ENCODE measurements around the gene TAP2.

The TAP2 gene

DNA sequence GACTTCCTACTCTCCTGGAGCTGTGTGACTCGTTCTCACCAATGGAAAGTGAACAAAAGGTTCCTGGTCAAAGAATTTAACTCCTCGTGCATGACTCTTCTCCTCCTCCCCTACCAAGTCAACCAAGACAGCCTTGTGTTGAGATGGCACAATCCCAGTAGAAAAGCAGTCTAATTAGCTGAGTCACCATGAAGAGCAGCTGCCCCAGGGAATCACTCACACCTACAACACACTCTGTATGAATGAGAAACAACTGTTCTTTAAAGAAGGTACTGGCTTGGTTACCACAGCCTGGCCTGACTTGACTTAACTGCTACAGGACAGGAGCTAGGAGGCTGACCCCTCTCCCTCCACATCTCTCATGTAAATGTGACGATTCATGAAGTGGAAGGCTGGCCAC lies 18.8 kb downstream of the TAP2 start:
- Histone ChIP-seq H3K9me3 (ENCODE audit: insufficient read depth, low read length) (no peaks in the 10 kb centered on the region), H3K9ac (ENCODE audit: low read length) (no peak overlapping the region), H3K4me3 (ENCODE audit: insufficient read depth, low read length, poor library complexity, severe bottlenecking) (no peak overlapping the region), H4K20me1 (ENCODE audit: low read depth, low read length) (no peaks in the 10 kb centered on the region), H2AFZ (ENCODE audit: low read depth, low read length, severe bottlenecking) (no peak overlapping the region), H3K36me3 (ENCODE audit: low read length) (peaks cover under 1% of the 10 kb centered on the region; the same call in 1 of the 2 replicates), H3K79me2 (ENCODE audit: insufficient read depth, low read length) (peaks cover 9% of the 10 kb centered on the region; the same call in 1 of the 2 replicates), H3F3A (ENCODE audit: insufficient read depth) (peaks cover 46% of the 10 kb centered on the region), H3K4me2 (ENCODE audit: low read depth, low read length, poor library complexity, severe bottlenecking) (no peak overlapping the region), H3K9me2 (replicated peaks; ENCODE audit: insufficient read depth, low read length) (no peaks in the 10 kb centered on the region), H3K27ac (ENCODE audit: low read depth, low read length) (0 out of 2 replicates have a peak overlapping the region, but pooled peaks have one; percentile 27), H3K27me3 (ENCODE audit: low read length) (no peaks in the 10 kb centered on the region)
- no peak for TF ChIP-seq EZH2phosphoT487 (conservative IDR thresholded peaks at IDR 0.05; ENCODE audit: low read length)
- TF ChIP-seq, protein P1, sequence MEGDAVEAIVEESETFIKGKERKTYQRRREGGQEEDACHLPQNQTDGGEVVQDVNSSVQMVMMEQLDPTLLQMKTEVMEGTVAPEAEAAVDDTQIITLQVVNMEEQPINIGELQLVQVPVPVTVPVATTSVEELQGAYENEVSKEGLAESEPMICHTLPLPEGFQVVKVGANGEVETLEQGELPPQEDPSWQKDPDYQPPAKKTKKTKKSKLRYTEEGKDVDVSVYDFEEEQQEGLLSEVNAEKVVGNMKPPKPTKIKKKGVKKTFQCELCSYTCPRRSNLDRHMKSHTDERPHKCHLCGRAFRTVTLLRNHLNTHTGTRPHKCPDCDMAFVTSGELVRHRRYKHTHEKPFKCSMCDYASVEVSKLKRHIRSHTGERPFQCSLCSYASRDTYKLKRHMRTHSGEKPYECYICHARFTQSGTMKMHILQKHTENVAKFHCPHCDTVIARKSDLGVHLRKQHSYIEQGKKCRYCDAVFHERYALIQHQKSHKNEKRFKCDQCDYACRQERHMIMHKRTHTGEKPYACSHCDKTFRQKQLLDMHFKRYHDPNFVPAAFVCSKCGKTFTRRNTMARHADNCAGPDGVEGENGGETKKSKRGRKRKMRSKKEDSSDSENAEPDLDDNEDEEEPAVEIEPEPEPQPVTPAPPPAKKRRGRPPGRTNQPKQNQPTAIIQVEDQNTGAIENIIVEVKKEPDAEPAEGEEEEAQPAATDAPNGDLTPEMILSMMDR (IDR thresholded peaks at IDR 0.05; ENCODE audit: insufficient read depth, low read length, poor library complexity, severe bottlenecking) = no peak

DNA sequence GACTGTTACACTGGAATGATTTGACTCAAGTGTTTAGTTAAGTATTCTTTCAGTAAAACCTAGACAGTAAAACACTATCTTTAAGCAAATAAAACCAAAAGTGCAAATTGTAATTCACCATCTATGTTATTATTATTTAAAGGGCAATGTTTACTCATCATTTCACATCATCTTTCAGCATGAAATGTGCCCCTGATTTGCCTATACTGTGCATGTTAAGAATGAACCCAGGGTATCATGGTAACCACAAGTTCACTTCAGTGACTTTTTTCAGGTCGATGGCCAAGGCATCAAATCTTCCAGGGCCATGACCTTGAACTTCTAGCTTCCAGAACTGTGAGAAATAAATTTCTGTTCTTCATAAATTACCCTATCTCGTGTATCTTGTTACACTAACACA lies 19.7 kb downstream of the TAP2 start:
- TF ChIP-seq EZH2phosphoT487 (conservative IDR thresholded peaks at IDR 0.05; ENCODE audit: low read length) = no peak
- TF ChIP-seq, protein P1 (IDR thresholded peaks at IDR 0.05; ENCODE audit: insufficient read depth, low read length, poor library complexity, severe bottlenecking) = no peak
- H3K27me3 ChIP-seq (ENCODE audit: low read length) = no peaks in the 10 kb centered on the region
- no peaks in the 10 kb centered on the region for H4K20me1 ChIP-seq (ENCODE audit: low read depth, low read length)
- peaks cover 40% of the 10 kb centered on the region for H3F3A ChIP-seq (ENCODE audit: insufficient read depth)
- no peak overlapping the region for H2AFZ ChIP-seq (ENCODE audit: low read depth, low read length, severe bottlenecking)
- peaks cover 8% of the 10 kb centered on the region; the same call in 1 of the 2 replicates for H3K36me3 ChIP-seq (ENCODE audit: low read length)
- peaks cover 12% of the 10 kb centered on the region; the same call in 1 of the 2 replicates for H3K79me2 ChIP-seq (ENCODE audit: insufficient read depth, low read length)
- H3K4me3 ChIP-seq (ENCODE audit: insufficient read depth, low read length, poor library complexity, severe bottlenecking) = no peak overlapping the region
- H3K27ac ChIP-seq (ENCODE audit: low read depth, low read length) = peak overlapping the region; percentile 27
- H3K9me3 ChIP-seq (ENCODE audit: insufficient read depth, low read length) = no peaks in the 10 kb centered on the region
- H3K9ac ChIP-seq (ENCODE audit: low read length) = no peak overlapping the region
- H3K4me2 ChIP-seq (ENCODE audit: low read depth, low read length, poor library complexity, severe bottlenecking) = peak overlapping the region; percentile 23
- H3K9me2 ChIP-seq (replicated peaks; ENCODE audit: insufficient read depth, low read length) = no peaks in the 10 kb centered on the region

DNA sequence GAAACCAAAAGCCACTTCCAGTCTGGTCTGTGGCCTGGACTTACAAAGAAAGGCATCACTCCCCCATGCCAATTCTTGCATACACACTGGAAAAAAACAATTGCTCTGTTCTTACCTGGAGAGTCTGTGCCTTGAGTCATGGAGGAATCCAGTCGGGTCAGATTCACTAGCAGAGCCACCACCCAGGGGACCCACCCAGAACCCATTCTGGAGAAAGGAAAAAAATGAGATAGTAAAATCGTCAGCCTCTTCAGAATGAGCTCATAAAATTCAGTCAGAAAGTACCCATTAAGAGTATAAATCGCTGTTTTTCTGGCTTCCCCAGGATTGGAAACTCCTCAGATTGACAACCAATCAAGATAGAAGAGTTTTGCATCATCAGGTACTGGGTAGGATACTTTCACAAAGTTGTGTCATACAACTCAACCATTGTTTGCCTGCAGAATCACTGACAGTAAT lies 21.8 kb downstream of the TAP2 start, which contains the start of gene HLA-DOB:
TSS of gene HLA-DOB (minus strand) at position 257 of the 459 bp plus-strand sequence. CDS start at position 206, 51 bp downstream.
- TF ChIP-seq, protein P1 (IDR thresholded peaks at IDR 0.05; ENCODE audit: insufficient read depth, low read length, poor library complexity, severe bottlenecking) = no peak
- no peak for TF ChIP-seq EZH2phosphoT487 (conservative IDR thresholded peaks at IDR 0.05; ENCODE audit: low read length)
- peak within 1 kb of the TSS; percentile 61 for H3K4me2 ChIP-seq (ENCODE audit: low read depth, low read length, poor library complexity, severe bottlenecking)
- H2AFZ ChIP-seq (ENCODE audit: low read depth, low read length, severe bottlenecking) = peak within 1 kb of the TSS; percentile 49
- no peaks in the 10 kb centered on the region for H4K20me1 ChIP-seq (ENCODE audit: low read depth, low read length)
- H3K9me2 ChIP-seq (replicated peaks; ENCODE audit: insufficient read depth, low read length) = no peaks in the 10 kb centered on the region
- H3K36me3 ChIP-seq (ENCODE audit: low read length) = peaks cover 11% of the 10 kb centered on the region; the same call in 1 of the 2 replicates
- H3K9me3 ChIP-seq (ENCODE audit: insufficient read depth, low read length) = no peaks in the 10 kb centered on the region
- H3F3A ChIP-seq (ENCODE audit: insufficient read depth) = peaks cover 34% of the 10 kb centered on the region
- peak within 1 kb of the TSS; percentile 61 for H3K9ac ChIP-seq (ENCODE audit: low read length)
- H3K4me3 ChIP-seq (ENCODE audit: insufficient read depth, low read length, poor library complexity, severe bottlenecking) = peak within 1 kb of the TSS; percentile 57
- H3K79me2 ChIP-seq (ENCODE audit: insufficient read depth, low read length) = peaks cover 12% of the 10 kb centered on the region; the same call in 1 of the 2 replicates
- H3K27me3 ChIP-seq (ENCODE audit: low read length) = no peaks in the 10 kb centered on the region
- peak within 1 kb of the TSS; percentile 85 for H3K27ac ChIP-seq (ENCODE audit: low read depth, low read length)

Data from SU-DHL-6 (cell line).